ENCODE results near the gene TXNDC11. TPM values are rescaled to one million over a fixed set of nuclear protein-coding genes. Genes with fewer than 3 reads are reported as not detected.
A peak's percentile ranks its signal among the peaks of the same experiment; 100 is the strongest.

The TXNDC11 gene
- total RNA-seq, 4 donors from 2014 or later = 27.7 to 47.8 (median 40.0) TPM

GRCh38 chr16:11725457-11725856 is 17.2 kb downstream of the TXNDC11 start:
- intact Hi-C loops (cut with DNase I; ENCODE audit: low total_unique reads) = loop anchor here (10.0 kb wide), 1 partner anchor 81 kb away; no protein-coding TSS in a partner anchor
- 83 to 91% methylated on average over 1 of the region's 1 CpG for WGBS, 2 donors
- H3K4me3 ChIP-seq (ENCODE audit: low read depth, poor library complexity, severe bottlenecking) = no peak overlapping the region
- no peak for TF ChIP-seq POLR2A (IDR thresholded peaks at IDR 0.05)
- TF ChIP-seq, protein P1, sequence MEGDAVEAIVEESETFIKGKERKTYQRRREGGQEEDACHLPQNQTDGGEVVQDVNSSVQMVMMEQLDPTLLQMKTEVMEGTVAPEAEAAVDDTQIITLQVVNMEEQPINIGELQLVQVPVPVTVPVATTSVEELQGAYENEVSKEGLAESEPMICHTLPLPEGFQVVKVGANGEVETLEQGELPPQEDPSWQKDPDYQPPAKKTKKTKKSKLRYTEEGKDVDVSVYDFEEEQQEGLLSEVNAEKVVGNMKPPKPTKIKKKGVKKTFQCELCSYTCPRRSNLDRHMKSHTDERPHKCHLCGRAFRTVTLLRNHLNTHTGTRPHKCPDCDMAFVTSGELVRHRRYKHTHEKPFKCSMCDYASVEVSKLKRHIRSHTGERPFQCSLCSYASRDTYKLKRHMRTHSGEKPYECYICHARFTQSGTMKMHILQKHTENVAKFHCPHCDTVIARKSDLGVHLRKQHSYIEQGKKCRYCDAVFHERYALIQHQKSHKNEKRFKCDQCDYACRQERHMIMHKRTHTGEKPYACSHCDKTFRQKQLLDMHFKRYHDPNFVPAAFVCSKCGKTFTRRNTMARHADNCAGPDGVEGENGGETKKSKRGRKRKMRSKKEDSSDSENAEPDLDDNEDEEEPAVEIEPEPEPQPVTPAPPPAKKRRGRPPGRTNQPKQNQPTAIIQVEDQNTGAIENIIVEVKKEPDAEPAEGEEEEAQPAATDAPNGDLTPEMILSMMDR (IDR thresholded peaks at IDR 0.05) = no peak
- DNase-seq (ENCODE audit: low spot score in 2 of 2) = peak in 1 of 2 donors; percentile 54

DNA sequence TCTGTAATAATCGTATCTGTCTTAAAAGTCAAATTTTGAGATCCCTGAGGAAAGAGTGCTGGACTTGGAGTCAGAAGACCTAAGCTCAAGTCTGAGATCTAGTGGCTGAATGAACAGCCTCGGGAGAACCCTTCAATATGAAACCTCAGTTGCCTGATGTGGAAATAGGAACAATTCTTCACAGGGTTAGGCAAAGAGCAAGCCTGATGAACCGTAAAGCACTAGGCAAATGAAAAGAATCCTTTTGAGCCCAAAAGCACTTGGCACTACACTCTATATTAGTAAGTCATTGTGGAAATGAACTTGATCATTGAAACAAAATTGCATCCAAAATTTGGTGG is 20.2 kb downstream of the TXNDC11 start:
- no peak for DNase-seq (ENCODE audit: low spot score in 2 of 2)
- intact Hi-C loops (cut with DNase I; ENCODE audit: low total_unique reads) = loop anchor here (10.0 kb wide), 1 partner anchor 78 kb away; no protein-coding TSS in a partner anchor
- no peak overlapping the region for H3K4me3 ChIP-seq (ENCODE audit: low read depth, poor library complexity, severe bottlenecking)
- TF ChIP-seq, protein P1 (IDR thresholded peaks at IDR 0.05) = no peak
- no peak for TF ChIP-seq POLR2A (IDR thresholded peaks at IDR 0.05)
- 85% methylated on average over 3 of the region's 3 CpGs for WGBS, 2 donors

DNA sequence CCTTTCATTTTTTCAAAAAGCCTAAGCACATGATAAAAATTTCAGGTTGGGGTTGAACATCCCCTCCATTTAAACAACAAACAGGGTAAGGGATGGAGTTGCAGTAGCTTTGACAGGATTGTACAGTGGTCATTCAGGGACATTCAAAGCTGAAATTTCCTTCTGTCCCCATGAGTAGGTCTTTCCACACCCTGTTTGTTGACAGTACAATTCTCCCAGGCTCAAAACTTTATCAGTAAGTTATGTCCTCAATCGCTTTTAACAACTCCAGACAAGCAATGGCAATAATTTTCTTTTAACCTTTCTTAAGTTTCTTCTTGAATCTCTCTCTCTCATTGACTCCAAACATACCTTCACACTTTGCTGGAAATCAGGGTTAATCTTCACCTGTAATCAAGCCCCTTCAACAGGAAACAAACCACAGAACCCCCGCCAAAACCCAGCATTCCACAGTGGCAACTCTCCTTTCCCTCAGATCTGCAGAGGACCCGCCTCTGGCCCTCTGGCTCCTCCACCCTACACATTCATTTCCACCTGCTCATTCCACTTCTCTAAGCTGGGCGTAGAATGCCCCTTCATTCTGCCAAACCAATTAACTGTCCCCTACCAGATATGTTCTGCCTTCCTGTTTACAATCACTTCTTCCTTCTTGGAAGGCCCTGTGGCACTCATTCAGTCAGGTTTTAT is 20.7 kb downstream of the TXNDC11 start:
- no peak overlapping the region for H3K4me3 ChIP-seq (ENCODE audit: low read depth, poor library complexity, severe bottlenecking)
- TF ChIP-seq, protein P1 (IDR thresholded peaks at IDR 0.05) = no peak
- TF ChIP-seq POLR2A (IDR thresholded peaks at IDR 0.05) = no peak
- no peak for DNase-seq (ENCODE audit: low spot score in 2 of 2)
- intact Hi-C loops (cut with DNase I; ENCODE audit: low total_unique reads) = loop anchor here (10.0 kb wide), 1 partner anchor 77 kb away; no protein-coding TSS in a partner anchor
- 76 to 85% methylated on average over 4 of the region's 4 CpGs for WGBS, 2 donors

DNA sequence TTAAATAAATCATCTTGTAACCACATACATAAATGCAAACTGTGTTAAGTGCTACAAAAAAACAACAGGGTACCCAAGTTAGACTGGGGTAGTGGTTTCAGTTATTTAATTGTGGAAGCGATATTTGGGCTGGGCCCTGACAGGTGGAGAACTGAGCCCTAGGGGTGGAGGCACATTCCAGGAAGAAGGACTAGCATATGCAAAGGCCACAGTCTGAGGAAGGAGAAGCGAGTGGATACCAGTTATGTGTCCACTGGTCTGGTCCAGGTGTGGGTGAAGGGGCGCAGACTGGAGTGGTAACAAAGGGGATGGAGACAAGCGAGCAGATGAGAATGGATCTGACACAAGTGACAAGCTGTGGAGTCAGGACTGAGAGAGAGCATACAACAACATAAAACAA is 22.9 kb downstream of the TXNDC11 start:
- TF ChIP-seq POLR2A (IDR thresholded peaks at IDR 0.05) = no peak
- TF ChIP-seq, protein P1 (IDR thresholded peaks at IDR 0.05) = no peak
- DNase-seq (ENCODE audit: low spot score in 2 of 2) = no peak
- intact Hi-C loops (cut with DNase I; ENCODE audit: low total_unique reads) = loop anchor here (10.0 kb wide), 3 partner anchors 75 to 755 kb away; no protein-coding TSS in a partner anchor
- 91 to 93% methylated on average over 4 of the region's 4 CpGs for WGBS, 2 donors
- no peak overlapping the region for H3K4me3 ChIP-seq (ENCODE audit: low read depth, poor library complexity, severe bottlenecking)

GRCh38 chr16:11719171-11719570 is 23.5 kb downstream of the TXNDC11 start:
- H3K4me3 ChIP-seq (ENCODE audit: low read depth, poor library complexity, severe bottlenecking) = no peak overlapping the region
- intact Hi-C loops (cut with DNase I; ENCODE audit: low total_unique reads) = loop anchor here (10.0 kb wide), 2 partner anchors 184 to 754 kb away; no protein-coding TSS in a partner anchor
- TF ChIP-seq POLR2A (IDR thresholded peaks at IDR 0.05) = no peak
- TF ChIP-seq, protein P1 (IDR thresholded peaks at IDR 0.05) = no peak
- DNase-seq (ENCODE audit: low spot score in 2 of 2) = no peak

Measured in lower leg skin (tissue), 4 donors.